Measurements from ENCODE around the gene SYTL4.

- TF ChIP-seq CTCF (IDR thresholded peaks at IDR 0.05) (no peak), EP300 (IDR thresholded peaks at IDR 0.05) (no peak)
These were observed 73.0 kb downstream of the SYTL4 start for GRCh38 chrX:100658941-100659381.
